Activated CD4-positive, alpha-beta T cell treated with anti-CD3 and anti-CD28 coated beads, Interleukin-2, amount 10 ng/mL, durations not matched to agents 7 days and 5 days (primary cell): ENCODE data around the gene ATP6V0A1. TPM values are rescaled to one million over a fixed set of nuclear protein-coding genes. Genes with fewer than 3 reads are reported as not detected.

Experiments used
- CTCF ChIA-PET: fragments of 350-600 bp; sonication (Branson Sonifier 250); formaldehyde crosslinking; loops from one replicate; lab custom pipeline; 2021; ENCODE audit warnings: antibody characterized with exemption; lab: Charles Lee
- POLR2A ChIA-PET: fragments of 350-600 bp; sonication (Branson Sonifier 250); formaldehyde crosslinking; loops from one replicate; lab custom pipeline; 2021; ENCODE audit warnings: antibody characterized with exemption; lab: Charles Lee
- DNase-seq: peaks from one replicate; pipeline ENCODE4 v3.0.0-alpha.2; 2020
- H3K27ac Mint-ChIP-seq: one replicate; pipeline ENCODE4 v1.8.0; 2021; ENCODE audit warnings: mild to moderate bottlenecking, moderate library complexity, mixed read lengths
- H3K27me3 Mint-ChIP-seq: one replicate; pipeline ENCODE4 v1.8.0; 2021; ENCODE audit warnings: mixed read lengths
- H3K36me3 Mint-ChIP-seq: one replicate; pipeline ENCODE4 v1.8.0; 2021; ENCODE audit warnings: low read depth, mixed read lengths
- H3K4me1 Mint-ChIP-seq: one replicate; pipeline ENCODE4 v1.8.0; 2021; ENCODE audit warnings: mixed read lengths
- H3K4me3 Mint-ChIP-seq: one replicate; pipeline ENCODE4 v1.8.0; 2021; ENCODE audit warnings: mild to moderate bottlenecking, moderate library complexity, mixed read lengths
- H3K9me3 Mint-ChIP-seq: one replicate; pipeline ENCODE4 v1.8.0; 2021; ENCODE audit warnings: mixed read lengths
- total RNA-seq, 2 experiments: library from RNA; stranded (reverse); gene quantifications; one replicate each; pipeline ENCODE4 v1.2.3, GENCODE V29; 2021

Gene ATP6V0A1
- total RNA-seq, 2 experiments from 2014 or later = 4.9 to 8.9 TPM

- no peaks in the 10 kb centered on the region for H3K9me3 Mint-ChIP-seq
- H3K4me3 Mint-ChIP-seq = no peak overlapping the region
- H3K36me3 Mint-ChIP-seq = no peaks in the 10 kb centered on the region
- no peak for DNase-seq
- ChIA-PET CTCF (interaction anchor here (0.5 to 1.2 kb wide), 13 partner anchors 9 to 490 kb away, joined by 3 to 6 read pairs (median 3); partner anchors contain the start of gene CAVIN1), POLR2A (interaction anchor here (0.7 kb wide), 1 partner anchor 96 kb away, joined by 3 read pairs; no protein-coding TSS in a partner anchor)
- H3K4me1 Mint-ChIP-seq = peaks cover 6% of the 10 kb centered on the region
- no peak overlapping the region for H3K27ac Mint-ChIP-seq
- peaks cover 4% of the 10 kb centered on the region for H3K27me3 Mint-ChIP-seq
These were observed 59.5 kb downstream of the ATP6V0A1 start for GRCh38 chr17:42518046-42518754.

- H3K4me1 Mint-ChIP-seq = peaks cover 6% of the 10 kb centered on the region
- no peak overlapping the region for H3K27ac Mint-ChIP-seq
- ChIA-PET CTCF (interaction anchor here (0.6 to 1.2 kb wide), 8 partner anchors 10 to 337 kb away, joined by 3 read pairs; no protein-coding TSS in a partner anchor), POLR2A (no interaction called here)
- no peak for DNase-seq
- H3K9me3 Mint-ChIP-seq = no peaks in the 10 kb centered on the region
- no peaks in the 10 kb centered on the region for H3K36me3 Mint-ChIP-seq
- no peak overlapping the region for H3K4me3 Mint-ChIP-seq
- H3K27me3 Mint-ChIP-seq = peaks cover 4% of the 10 kb centered on the region
These were observed 60.3 kb downstream of the ATP6V0A1 start for GRCh38 chr17:42518755-42519545.

GRCh38 chr17:42519546-42520491 is 61.1 kb downstream of the ATP6V0A1 start:
- Mint-ChIP-seq H3K4me1 (peaks cover 7% of the 10 kb centered on the region), H3K27me3 (peaks cover 4% of the 10 kb centered on the region), H3K9me3 (no peaks in the 10 kb centered on the region), H3K4me3 (no peak overlapping the region), H3K27ac (no peak overlapping the region), H3K36me3 (no peaks in the 10 kb centered on the region)
- POLR2A ChIA-PET = interaction anchor here (0.6 kb wide), 1 partner anchor 117 kb away, joined by 3 read pairs; no protein-coding TSS in a partner anchor
- CTCF ChIA-PET = interaction anchor here (0.6 to 2.0 kb wide), 15 partner anchors 8 to 338 kb away, joined by 3 to 7 read pairs (median 3); no protein-coding TSS in a partner anchor
- no peak for DNase-seq

- ChIA-PET CTCF (interaction anchor here (0.6 to 2.0 kb wide), 8 partner anchors 9 to 224 kb away, joined by 3 to 7 read pairs (median 3); no protein-coding TSS in a partner anchor), POLR2A (no interaction called here)
- peak; percentile 41 for DNase-seq
- peaks cover 9% of the 10 kb centered on the region for H3K4me1 Mint-ChIP-seq
- no peaks in the 10 kb centered on the region for H3K36me3 Mint-ChIP-seq
- no peak overlapping the region for H3K4me3 Mint-ChIP-seq
- H3K9me3 Mint-ChIP-seq = no peaks in the 10 kb centered on the region
- H3K27me3 Mint-ChIP-seq = peaks cover 7% of the 10 kb centered on the region
- H3K27ac Mint-ChIP-seq = no peak overlapping the region
These were observed 61.9 kb downstream of the ATP6V0A1 start for GRCh38 chr17:42520540-42520951.

- Mint-ChIP-seq H3K4me1 (peaks cover 9% of the 10 kb centered on the region), H3K4me3 (no peak overlapping the region), H3K36me3 (no peaks in the 10 kb centered on the region), H3K9me3 (no peaks in the 10 kb centered on the region), H3K27ac (no peak overlapping the region), H3K27me3 (peaks cover 7% of the 10 kb centered on the region)
- no peak for DNase-seq
- ChIA-PET CTCF (interaction anchor here (0.7 to 2.0 kb wide), 5 partner anchors 9 to 207 kb away, joined by 3 to 7 read pairs (median 3); no protein-coding TSS in a partner anchor), POLR2A (no interaction called here)
These were observed 62.4 kb downstream of the ATP6V0A1 start for GRCh38 chr17:42521036-42521435.

GRCh38 chr17:42521666-42522262 is 63.1 kb downstream of the ATP6V0A1 start:
- CTCF ChIA-PET = interaction anchor here (1.2 to 2.0 kb wide), 2 partner anchors 14 to 209 kb away, joined by 3 to 5 read pairs; no protein-coding TSS in a partner anchor

GRCh38 chr17:42522263-42522790 is 63.6 kb downstream of the ATP6V0A1 start:
- Mint-ChIP-seq H3K4me1 (peaks cover 9% of the 10 kb centered on the region), H3K27me3 (peaks cover 7% of the 10 kb centered on the region), H3K36me3 (no peaks in the 10 kb centered on the region), H3K27ac (no peak overlapping the region), H3K4me3 (no peak overlapping the region), H3K9me3 (no peaks in the 10 kb centered on the region)
- DNase-seq = no peak
- POLR2A ChIA-PET = no interaction called here
- CTCF ChIA-PET = interaction anchor here (1.2 kb wide), 1 partner anchor 210 kb away, joined by 3 read pairs; no protein-coding TSS in a partner anchor

More at GRCh38 chr17:42521666-42522262, 63.1 kb downstream of the ATP6V0A1 start:
- Mint-ChIP-seq H3K9me3 (no peaks in the 10 kb centered on the region), H3K4me3 (no peak overlapping the region), H3K27me3 (peaks cover 7% of the 10 kb centered on the region), H3K27ac (no peak overlapping the region), H3K36me3 (no peaks in the 10 kb centered on the region), H3K4me1 (peaks cover 9% of the 10 kb centered on the region)
- DNase-seq = no peak
- POLR2A ChIA-PET = no interaction called here

GRCh38 chr17:42522798-42523278 is 64.2 kb downstream of the ATP6V0A1 start:
- H3K36me3 Mint-ChIP-seq = no peaks in the 10 kb centered on the region
- no peak for DNase-seq
- CTCF ChIA-PET = interaction anchor here (0.6 to 1.2 kb wide), 2 partner anchors 10 to 210 kb away, joined by 3 read pairs; no protein-coding TSS in a partner anchor
- H3K4me3 Mint-ChIP-seq = no peak overlapping the region
- peaks cover 7% of the 10 kb centered on the region for H3K27me3 Mint-ChIP-seq
- POLR2A ChIA-PET = no interaction called here
- H3K27ac Mint-ChIP-seq = no peak overlapping the region
- peaks cover 5% of the 10 kb centered on the region for H3K4me1 Mint-ChIP-seq
- H3K9me3 Mint-ChIP-seq = no peaks in the 10 kb centered on the region

- ChIA-PET CTCF (interaction anchor here (0.7 kb wide), 1 partner anchor 505 kb away, joined by 4 read pairs; the partner anchor contains the start of gene NKIRAS2), POLR2A (no interaction called here)
- Mint-ChIP-seq H3K9me3 (no peaks in the 10 kb centered on the region), H3K36me3 (no peaks in the 10 kb centered on the region), H3K4me3 (no peak overlapping the region), H3K4me1 (peaks cover 22% of the 10 kb centered on the region), H3K27ac (no peak overlapping the region), H3K27me3 (peaks cover 7% of the 10 kb centered on the region)
- no peak for DNase-seq
These were observed 66.5 kb downstream of the ATP6V0A1 start for GRCh38 chr17:42525221-42525620.

- no peak for DNase-seq
- Mint-ChIP-seq H3K27ac (no peak overlapping the region), H3K4me3 (no peak overlapping the region), H3K36me3 (no peaks in the 10 kb centered on the region), H3K4me1 (peaks cover 30% of the 10 kb centered on the region), H3K27me3 (peaks cover 5% of the 10 kb centered on the region), H3K9me3 (no peaks in the 10 kb centered on the region)
- CTCF ChIA-PET = interaction anchor here (1.0 to 1.8 kb wide), 2 partner anchors 10 to 98 kb away, joined by 3 to 11 read pairs; partner anchors contain the start of gene NAGLU
- POLR2A ChIA-PET = no interaction called here
These were observed 67.4 kb downstream of the ATP6V0A1 start for GRCh38 chr17:42526031-42526444.

GRCh38 chr17:42527932-42528331 is 69.3 kb downstream of the ATP6V0A1 start:
- Mint-ChIP-seq H3K9me3 (no peaks in the 10 kb centered on the region), H3K27ac (no peak overlapping the region), H3K36me3 (no peaks in the 10 kb centered on the region), H3K27me3 (peaks cover 3% of the 10 kb centered on the region), H3K4me3 (no peak overlapping the region), H3K4me1 (peaks cover 39% of the 10 kb centered on the region)
- DNase-seq = no peak
- ChIA-PET CTCF (interaction anchor here (0.8 to 1.8 kb wide), 13 partner anchors 8 to 346 kb away, joined by 3 to 11 read pairs (median 4); partner anchors contain the start of genes CAVIN1 and NAGLU), POLR2A (no interaction called here)
